Activated CD4-positive, alpha-beta T cell treated with anti-CD3 and anti-CD28 coated beads for 24 hours (primary cell): Measurements from ENCODE around the gene GIGYF2.
A peak's percentile ranks its signal among the peaks of the same experiment; 100 is the strongest.
"Not testable (repeated sequence)": the region's sequence is repeated elsewhere in the genome, so short reads cannot be mapped to it uniquely, and the experiment has no call there.

ENCODE experiments used
- DNase-seq, 2 donors: peaks; one replicate each; pipeline ENCODE4 v3.0.0-alpha.2; 2020; ENCODE audit warnings: low read depth in 2 of 2

GIGYF2 gene

DNA sequence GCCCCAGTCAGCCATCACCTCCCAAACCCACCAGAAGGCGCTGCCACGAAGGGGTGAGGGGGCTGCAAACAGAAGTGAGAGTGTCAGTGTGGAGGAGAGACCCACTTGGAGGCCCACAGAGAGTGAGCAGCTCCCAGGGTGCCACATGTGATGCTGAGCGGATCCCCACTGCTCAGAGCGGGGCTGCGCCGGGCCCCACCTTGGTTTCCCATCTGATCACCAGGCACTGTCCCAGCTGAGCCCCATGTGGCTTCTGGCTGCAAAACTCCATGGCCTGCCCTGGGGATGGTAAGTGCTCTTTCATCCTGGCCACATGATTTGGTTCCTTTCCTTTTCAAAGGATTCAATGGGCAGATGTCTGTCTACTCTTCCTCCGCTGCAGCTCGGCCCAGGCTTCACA, 196.7 kb downstream of the GIGYF2 start:
- DNase-seq: no peak

- no peak for DNase-seq
These were observed 197.1 kb downstream of the GIGYF2 start for GRCh38 chr2:232894251-232894650.

DNA sequence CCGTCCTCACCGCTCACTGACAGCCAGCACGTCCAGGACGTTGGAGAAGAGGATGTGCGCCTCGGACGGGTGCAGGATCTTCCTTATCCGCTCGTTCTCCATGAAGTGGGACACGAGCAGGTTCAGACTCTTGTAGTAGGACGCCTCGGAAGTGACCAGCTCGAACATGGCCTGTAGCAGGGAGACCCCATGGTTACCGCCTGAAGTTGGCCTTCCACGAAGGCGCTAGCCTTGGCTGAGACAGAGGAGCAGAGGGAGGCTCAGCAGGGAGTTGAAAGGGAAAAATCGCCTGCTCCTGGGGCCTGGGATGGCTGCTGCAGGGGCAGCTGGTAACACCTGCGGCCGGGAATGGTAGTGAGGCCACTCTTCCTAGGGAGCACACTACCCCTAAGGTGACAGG, 197.6 kb downstream of the GIGYF2 start:
- DNase-seq: no peak

DNA sequence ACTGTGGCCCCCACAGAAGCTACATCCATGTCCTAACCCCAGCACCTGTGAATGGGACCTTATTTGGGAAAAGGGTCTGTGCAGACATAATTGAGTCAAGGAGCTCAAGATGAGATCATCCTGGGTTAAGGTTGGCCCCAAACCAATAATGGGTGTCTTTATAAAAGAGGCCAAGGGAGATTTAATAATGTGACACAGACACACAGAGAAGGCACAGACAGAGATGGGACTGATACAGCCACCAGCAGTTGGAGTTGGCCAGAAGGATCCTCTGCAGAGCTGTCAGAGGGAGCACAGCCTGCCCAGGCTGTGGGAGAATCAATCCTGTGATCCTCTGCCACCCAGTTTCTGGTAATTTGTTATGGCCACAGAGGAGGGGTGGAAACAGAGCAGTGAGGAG, 199.0 kb downstream of the GIGYF2 start:
- no peak for DNase-seq

GRCh38 chr2:232896720-232897597, 199.8 kb downstream of the GIGYF2 start:
- no peak for DNase-seq

GRCh38 chr2:232897598-232898408, 200.7 kb downstream of the GIGYF2 start:
- DNase-seq: peak; percentile 28 to 49

DNA sequence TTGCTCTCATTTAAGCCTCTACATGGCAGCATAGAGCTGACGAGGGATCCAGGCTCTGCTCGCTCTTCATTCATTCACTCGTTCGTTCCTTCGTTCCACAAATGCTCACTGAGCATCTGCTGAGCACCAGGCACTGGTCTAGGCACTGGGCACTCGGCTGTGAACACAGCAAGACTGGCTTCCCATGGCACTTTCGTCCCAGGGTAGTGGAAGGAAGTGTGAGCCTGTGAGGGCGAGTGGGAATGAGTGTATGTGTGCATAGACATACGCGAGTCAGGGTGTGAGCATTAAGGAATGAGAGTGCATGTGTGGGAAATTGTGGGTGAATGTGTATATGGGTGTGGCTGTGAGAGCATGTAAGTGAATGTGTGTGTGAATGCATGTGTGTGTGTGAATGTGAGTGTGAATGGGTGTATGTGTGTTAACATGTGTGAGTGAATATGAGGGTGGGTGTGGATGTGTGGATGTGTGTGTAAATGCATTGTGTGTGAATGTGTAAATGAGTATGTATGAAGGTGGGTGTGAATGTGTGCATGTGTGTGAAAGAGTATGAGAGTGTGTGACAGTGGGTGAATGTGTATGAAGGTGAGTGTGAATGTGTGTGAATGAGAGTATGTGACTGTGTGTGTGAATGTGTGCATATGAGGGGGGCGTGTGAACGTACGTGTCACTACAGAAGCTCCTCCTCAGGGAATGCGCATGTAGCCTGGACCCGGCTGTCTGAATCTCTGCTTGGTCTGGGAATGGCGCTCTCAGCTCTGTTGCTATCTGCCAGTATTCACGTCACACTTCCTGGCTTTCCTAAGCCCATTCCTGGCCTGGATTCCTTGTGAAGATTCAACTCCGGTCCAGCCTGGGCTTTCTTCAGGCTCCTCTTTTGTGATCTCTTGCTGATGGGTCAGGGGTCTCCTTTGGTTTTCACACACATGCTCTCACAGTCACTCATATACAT, 201.7 kb downstream of the GIGYF2 start:
- DNase-seq: no peak

- no peak for DNase-seq
These were observed 203.9 kb downstream of the GIGYF2 start for GRCh38 chr2:232900811-232901735.

DNA sequence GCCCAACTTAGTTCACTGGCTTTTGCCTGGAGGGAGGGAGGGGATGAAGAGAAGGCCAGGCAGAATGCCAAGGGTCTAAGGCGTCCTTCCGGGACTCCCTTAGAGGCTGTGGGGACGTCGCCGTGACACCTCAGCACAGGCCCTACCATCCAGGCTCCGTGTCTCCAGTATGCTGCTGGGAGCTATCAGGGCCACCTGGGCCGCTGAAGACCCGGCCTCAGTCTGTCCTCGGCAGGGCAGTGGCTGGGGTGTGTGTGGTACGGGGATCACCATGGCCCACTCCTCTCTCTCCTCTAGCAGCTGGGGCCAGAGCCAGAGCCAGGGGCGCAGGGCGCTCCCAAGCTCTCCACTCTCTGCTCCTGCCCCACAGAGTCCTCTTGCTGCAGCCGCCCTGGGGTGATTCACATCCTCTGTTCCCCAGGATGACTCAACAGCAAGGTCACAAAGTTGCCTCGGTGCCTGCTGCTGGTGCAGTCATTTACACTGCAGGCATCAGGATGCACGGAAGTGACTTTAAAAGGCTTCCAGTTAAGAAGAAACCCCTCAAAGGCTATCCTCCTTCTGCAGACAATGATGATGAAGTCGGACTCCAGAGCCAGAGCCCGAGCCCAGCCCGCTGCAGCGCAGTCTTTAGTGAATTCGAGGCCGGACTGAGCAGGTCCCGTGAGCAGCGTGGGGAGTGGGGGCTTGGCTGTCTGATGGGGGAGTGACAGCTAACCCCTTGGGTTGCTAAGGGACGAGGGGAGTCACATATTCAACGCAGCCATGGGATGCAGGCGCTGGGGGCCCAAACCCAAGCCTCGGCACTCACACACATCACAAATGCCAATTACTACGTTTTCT, 204.8 kb downstream of the GIGYF2 start:
- DNase-seq: peak; percentile 20 to 34

GRCh38 chr2:232903989-232904388, 206.9 kb downstream of the GIGYF2 start:
- no peak for DNase-seq

- DNase-seq: not testable (repeated sequence)
These were observed 210.0 kb downstream of the GIGYF2 start for GRCh38 chr2:232906867-232907717.

GRCh38 chr2:232907718-232908085, 210.6 kb downstream of the GIGYF2 start:
- not testable (repeated sequence) for DNase-seq

DNA sequence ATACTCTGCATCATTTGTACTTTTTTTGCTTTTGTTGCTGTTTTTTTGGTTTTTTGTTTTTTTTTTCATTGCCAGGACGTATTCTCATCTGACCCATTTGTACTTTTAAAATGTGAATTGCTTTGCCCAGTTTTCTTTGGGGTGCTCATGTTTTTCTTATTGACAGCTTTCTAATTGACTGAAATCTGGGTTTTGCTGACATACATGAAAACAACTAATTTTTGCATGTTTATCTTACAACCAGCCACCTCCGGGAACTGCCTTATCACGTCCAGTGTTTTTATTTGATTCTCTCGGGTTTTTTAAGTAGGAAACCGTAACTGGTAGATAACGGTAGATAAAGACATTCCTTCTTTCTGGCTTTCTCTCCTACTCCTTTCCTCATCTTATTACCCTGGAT, 211.6 kb downstream of the GIGYF2 start:
- no peak for DNase-seq
